HG03520 (cell line): ENCODE data around the gene SLC38A6.

Experiments
- ATAC-seq: cut with Tn5 transposase; IDR thresholded peaks from one replicate; pipeline ENCODE4 v1.9.1; 2021; ENCODE audit warnings: mild to moderate bottlenecking, moderate library complexity; ENCODE audit not compliant: unreplicated experiment

Gene SLC38A6

GRCh38 chr14:61101803-61102548 is 120.9 kb downstream of the SLC38A6 start:
- no peak for ATAC-seq
